Endothelial cell of hepatic sinusoid (primary cell): ENCODE data around the gene SPATA2L.
"Not testable (repeated sequence)": the region's sequence is repeated elsewhere in the genome, so short reads cannot be mapped to it uniquely, and the experiment has no call there.

Experiments
- in situ Hi-C: cut with HindIII; loops from 2 replicates; pipeline ENCODE4 v1.10.0; 2017; ENCODE audit warnings: low sequenced_read_pairs

Gene SPATA2L

GRCh38 chr16:89664238-89664637 lies 37.3 kb downstream of the SPATA2L start:
- in situ Hi-C loops = not testable (repeated sequence)

GRCh38 chr16:89661215-89661614 lies 40.3 kb downstream of the SPATA2L start:
- in situ Hi-C loops = no loop called here

- in situ Hi-C loops = no loop called here
Measured at GRCh38 chr16:89660146-89660545, 41.4 kb downstream of the SPATA2L start.

GRCh38 chr16:89658221-89658879 lies 43.2 kb downstream of the SPATA2L start:
- in situ Hi-C loops = no loop called here

- in situ Hi-C loops = no loop called here
Measured at GRCh38 chr16:89657442-89658220, 43.9 kb downstream of the SPATA2L start, which contains the start of the genes CHMP1A and SPATA33. TSS of gene CHMP1A (minus strand) at chr16:89657708. CDS start at chr16:89657588, 120 bp downstream. TSS of gene SPATA33 (plus strand) at chr16:89657836. CDS start at chr16:89657912, 76 bp downstream.

GRCh38 chr16:89656435-89657121 lies 44.9 kb downstream of the SPATA2L start:
- in situ Hi-C loops = no loop called here

GRCh38 chr16:89655062-89655643 lies 46.4 kb downstream of the SPATA2L start:
- in situ Hi-C loops = no loop called here

GRCh38 chr16:89653656-89654295 lies 47.7 kb downstream of the SPATA2L start:
- in situ Hi-C loops = no loop called here

- in situ Hi-C loops = no loop called here
Measured at GRCh38 chr16:89651584-89651983, 49.9 kb downstream of the SPATA2L start.

GRCh38 chr16:89646906-89647305 lies 54.6 kb downstream of the SPATA2L start:
- in situ Hi-C loops = no loop called here
